H9 (cell line): ENCODE measurements around the gene NYAP2. TPM values are rescaled to one million over a fixed set of nuclear protein-coding genes. Genes with fewer than 3 reads are reported as not detected.

Experiments
- DNase-seq: peaks from one replicate; pipeline ENCODE4 v3.0.0-alpha.2; 2017
- H2AFZ ChIP-seq: one replicate; pipeline ENCODE4 v1.6.1; 2013; ENCODE audit warnings: mild to moderate bottlenecking, low read length, control low read depth, moderate library complexity
- H2AK5ac ChIP-seq: 2 replicates; pipeline ENCODE4 v1.6.1; 2013; ENCODE audit warnings: low read length, control low read depth, mixed read lengths; ENCODE audit not compliant: insufficient read length
- H2BK120ac ChIP-seq: one replicate; pipeline ENCODE4 v1.6.1; 2013; ENCODE audit warnings: low read depth, mild to moderate bottlenecking, low read length, control low read depth, inconsistent platforms; ENCODE audit not compliant: poor library complexity, severe bottlenecking
- H2BK12ac ChIP-seq: 2 replicates; pipeline ENCODE4 v1.6.1; 2013; ENCODE audit warnings: low read length, control low read depth, mixed read lengths, low read depth; ENCODE audit not compliant: insufficient read length
- H2BK15ac ChIP-seq: 2 replicates; pipeline ENCODE4 v1.6.1; 2013; ENCODE audit warnings: low read depth, low read length, control low read depth
- H2BK20ac ChIP-seq: one replicate; pipeline ENCODE4 v1.6.1; 2013; ENCODE audit warnings: low read depth, mild to moderate bottlenecking, low read length, control low read depth, inconsistent platforms; ENCODE audit not compliant: poor library complexity, severe bottlenecking
- H2BK5ac ChIP-seq: 2 replicates; pipeline ENCODE4 v1.6.1; 2013; ENCODE audit warnings: low read length, control low read depth, mixed read lengths; ENCODE audit not compliant: insufficient read length
- H3K14ac ChIP-seq: 2 replicates; pipeline ENCODE4 v1.6.1; 2013; ENCODE audit warnings: low read length, control low read depth; ENCODE audit not compliant: insufficient read depth
- H3K18ac ChIP-seq: 2 replicates; pipeline ENCODE4 v1.6.1; 2013; ENCODE audit warnings: low read depth, mild to moderate bottlenecking, mixed read lengths, low read length, control low read depth; ENCODE audit not compliant: insufficient read length
- H3K23ac ChIP-seq: 2 replicates; pipeline ENCODE4 v1.6.1; 2013; ENCODE audit warnings: low read length, control low read depth, mixed read lengths, low read depth; ENCODE audit not compliant: insufficient read length
- H3K23me2 ChIP-seq: 2 replicates; pipeline ENCODE4 v1.6.1; 2013; ENCODE audit warnings: low read depth, mild to moderate bottlenecking, mixed read lengths, low read length, control low read depth; ENCODE audit not compliant: insufficient read length, poor library complexity, severe bottlenecking
- H3K27ac ChIP-seq: 2 replicates; pipeline ENCODE4 v1.5.1; 2013; ENCODE audit warnings: low read length, control low read depth, mixed read lengths, low read depth; ENCODE audit not compliant: insufficient read length
- H3K27me3 ChIP-seq: 2 replicates; pipeline ENCODE4 v1.6.1; 2013; ENCODE audit warnings: low read length, control low read depth, inconsistent platforms; ENCODE audit not compliant: insufficient read depth
- H3K4ac ChIP-seq: 2 replicates; pipeline ENCODE4 v1.6.1; 2013; ENCODE audit warnings: low read depth, mild to moderate bottlenecking, control low read depth, inconsistent platforms, low read length, moderate library complexity
- H3K4me1 ChIP-seq: 2 replicates; pipeline ENCODE4 v1.6.1; 2013; ENCODE audit warnings: low read length, control low read depth, inconsistent platforms; ENCODE audit not compliant: insufficient read depth
- H3K4me2 ChIP-seq: 2 replicates; pipeline ENCODE4 v1.6.1; 2013; ENCODE audit warnings: low read length, control low read depth, mixed read lengths; ENCODE audit not compliant: insufficient read length, insufficient read depth
- H3K56ac ChIP-seq: 2 replicates; pipeline ENCODE4 v1.6.1; 2013; ENCODE audit warnings: low read depth, mild to moderate bottlenecking, mixed read lengths, low read length, control low read depth; ENCODE audit not compliant: insufficient read length
- H3K79me1 ChIP-seq: 2 replicates; pipeline ENCODE4 v1.6.1; 2013; ENCODE audit warnings: low read depth, mild to moderate bottlenecking, moderate library complexity, low read length, control low read depth, inconsistent platforms; ENCODE audit not compliant: insufficient read depth, poor library complexity, severe bottlenecking
- H3K79me2 ChIP-seq: 2 replicates; pipeline ENCODE4 v1.6.1; 2013; ENCODE audit warnings: low read length, control low read depth, inconsistent platforms; ENCODE audit not compliant: insufficient read depth
- H3K9ac ChIP-seq: 2 replicates; pipeline ENCODE4 v1.6.1; 2013; ENCODE audit warnings: low read length, control low read depth, mixed read lengths; ENCODE audit not compliant: insufficient read length; ENCODE audit errors: extremely low read depth
- H3K9me3 ChIP-seq: one replicate; pipeline ENCODE4 v1.6.1; 2013; ENCODE audit warnings: low read depth, low read length, inconsistent platforms; ENCODE audit not compliant: control insufficient read depth
- H3T11ph ChIP-seq: one replicate; pipeline ENCODE4 v1.6.1; 2013; ENCODE audit warnings: mild to moderate bottlenecking, low read length, control low read depth, inconsistent platforms
- H4K20me1 ChIP-seq: one replicate; pipeline ENCODE4 v1.6.1; 2013; ENCODE audit not compliant: control insufficient read depth, insufficient read length, insufficient read depth
- H4K5ac ChIP-seq: 2 replicates; pipeline ENCODE4 v1.6.1; 2013; ENCODE audit warnings: low read depth, mild to moderate bottlenecking, mixed read lengths, low read length, control low read depth; ENCODE audit not compliant: insufficient read length
- H4K8ac ChIP-seq: replicated peaks from 2 replicates; pipeline ENCODE4 v1.6.1; 2013; ENCODE audit warnings: low read length, control low read depth, mixed read lengths, low read depth; ENCODE audit not compliant: insufficient read length
- H4K91ac ChIP-seq: 2 replicates; pipeline ENCODE4 v1.6.1; 2013; ENCODE audit warnings: low read depth, mild to moderate bottlenecking, moderate library complexity, mixed read lengths, low read length, control low read depth; ENCODE audit not compliant: insufficient read length
- H3K27ac Mint-ChIP-seq, 3 experiments: 2 replicates in 2 of 3; 3 replicates in 1 of 3; pipeline ENCODE4 v1.8.0; 2020 to 2021; ENCODE audit warnings: mixed read lengths in 3 of 3, mild to moderate bottlenecking in 1 of 3, moderate library complexity in 1 of 3
- H3K27me3 Mint-ChIP-seq: 2 replicates; pipeline ENCODE4 v1.8.0; 2021; ENCODE audit warnings: low read depth, mild to moderate bottlenecking, moderate library complexity, mixed read lengths
- H3K36me3 Mint-ChIP-seq, 3 experiments: 2 replicates in 2 of 3; 3 replicates in 1 of 3; pipeline ENCODE4 v1.8.0; 2020 to 2021; ENCODE audit warnings: low read depth in 3 of 3, mixed read lengths in 3 of 3; ENCODE audit not compliant: insufficient read depth in 1 of 3
- H3K4me1 Mint-ChIP-seq, 2 experiments: 2 replicates each; pipeline ENCODE4 v1.8.0; 2020; ENCODE audit warnings: mixed read lengths in 2 of 2
- H3K4me3 Mint-ChIP-seq, 2 experiments: 2 replicates in 1 of 2; 3 replicates in 1 of 2; pipeline ENCODE4 v1.8.0; 2020 to 2021; ENCODE audit warnings: mild to moderate bottlenecking in 2 of 2, mixed read lengths in 2 of 2, moderate library complexity in 1 of 2
- H3K9me3 Mint-ChIP-seq, 2 experiments: 2 replicates in 1 of 2; 3 replicates in 1 of 2; pipeline ENCODE4 v1.8.0; 2020; ENCODE audit warnings: mild to moderate bottlenecking in 2 of 2, mixed read lengths in 2 of 2, moderate library complexity in 1 of 2
- CTCF ChIP-seq: fragments of 200-600 bp; sonication (generic); conservative IDR thresholded peaks from 3 replicates; pipeline ENCODE4 v1.8.0; 2021; ENCODE audit warnings: antibody characterized with exemption, mild to moderate bottlenecking
- WGBS: extraction: QIAGEN DNeasy Blood & Tissue Kit; methylation state at CpG from one replicate; pipeline ENCODE4 v1.1.7; 2013; ENCODE audit warnings: missing lambda C conversion rate, low lambda C conversion rate, mixed read lengths; ENCODE audit not compliant: insufficient read length; ENCODE audit errors: extremely low coverage; 5-methylcytosine and 5-hydroxymethylcytosine counted together
- total RNA-seq: library from RNA; stranded (reverse); gene quantifications from 2 replicates; pipeline ENCODE4 v1.2.1, GENCODE V29; 2021

NYAP2 gene
- total RNA-seq, 1 experiment from 2014 or later: not detected

- Mint-ChIP-seq H3K4me3 (no peak overlapping the region), H3K27ac (no peak overlapping the region), H3K4me1 (peaks cover 22 to 26% of the 10 kb centered on the region in 2 experiments), H3K36me3 (no peaks in the 10 kb centered on the region), H3K9me3 (no peaks in the 10 kb centered on the region), H3K27me3 (no peaks in the 10 kb centered on the region)
- Histone ChIP-seq H3K4me1 (peaks cover 2% of the 10 kb centered on the region; the same call in 1 of the 2 replicates), H3K27ac (no peak overlapping the region), H4K91ac (no peak overlapping the region), H2BK12ac (no peak overlapping the region), H2BK5ac (no peak overlapping the region), H2AK5ac (no peak overlapping the region), H3K14ac (no peak overlapping the region), H3K79me1 (no peaks in the 10 kb centered on the region), H2BK20ac (no peak overlapping the region), H3K23me2 (no peaks in the 10 kb centered on the region), H3K56ac (no peak overlapping the region), H3K79me2 (no peaks in the 10 kb centered on the region), H3K4me2 (no peak overlapping the region), H4K5ac (no peak overlapping the region), H2AFZ (no peak overlapping the region), H3K9ac (no peak overlapping the region), H4K8ac (no peak overlapping the region), H3K18ac (no peak overlapping the region), H3K27me3 (no peaks in the 10 kb centered on the region), H3K23ac (no peak overlapping the region), H2BK15ac (no peak overlapping the region), H3T11ph (no peak overlapping the region), H3K4ac (no peak overlapping the region), H4K20me1 (no peaks in the 10 kb centered on the region), H2BK120ac (no peak overlapping the region), H3K9me3 (no peaks in the 10 kb centered on the region)
- peak; percentile 77 for TF ChIP-seq CTCF
- WGBS: no CpG with 5 or more reads among the region's 2 CpGs
- DNase-seq: peak; percentile 34
Observed at GRCh38 chr2:225668606-225669266, 269.2 kb downstream of the NYAP2 start.
